SK-N-SH treated with all-trans-retinoic acid at 6 μM for 48 hours (cell line): Measurements from ENCODE around the gene TMEM201.

ENCODE experiments used
- ARNTL ChIP-seq: fragments of 450-650 bp; formaldehyde crosslinking; IDR thresholded peaks from 2 replicates; pipeline ENCODE4 v1.5.0; 2020; ENCODE audit warnings: low read depth, mild to moderate bottlenecking, moderate library complexity, borderline replicate concordance
- BACH2 ChIP-seq: fragments of 250-450 bp; sonication (Bioruptor Pico); IDR thresholded peaks from 2 replicates; pipeline ENCODE4 v1.9.0; 2021; ENCODE audit warnings: mild to moderate bottlenecking, borderline replicate concordance
- CSDC2 ChIP-seq: fragments of 250-450 bp; sonication (Bioruptor Pico); IDR thresholded peaks from 2 replicates; pipeline ENCODE4 v1.5.0; 2020; ENCODE audit warnings: mild to moderate bottlenecking, moderate library complexity
- GLIS3 ChIP-seq: fragments of 250-450 bp; sonication (Bioruptor Pico); IDR thresholded peaks from 2 replicates; pipeline ENCODE4 v1.5.0; 2020; ENCODE audit warnings: mild to moderate bottlenecking, moderate library complexity
- PATZ1 ChIP-seq: fragments of 250-450 bp; sonication (Bioruptor Pico); IDR thresholded peaks from 2 replicates; pipeline ENCODE4 v1.8.0; 2020; ENCODE audit warnings: mild to moderate bottlenecking, moderate library complexity, borderline replicate concordance
- POU6F1 ChIP-seq: fragments of 250-450 bp; sonication (Bioruptor Pico); IDR thresholded peaks from 2 replicates; pipeline ENCODE4 v1.8.0; 2021; ENCODE audit warnings: low read depth, mild to moderate bottlenecking, moderate library complexity, borderline replicate concordance
- RARB ChIP-seq: fragments of 250-450 bp; sonication (Bioruptor Pico); IDR thresholded peaks from 2 replicates; pipeline ENCODE4 v1.8.0; 2021; ENCODE audit warnings: mild to moderate bottlenecking, moderate library complexity
- TCF4 ChIP-seq: fragments of 250-450 bp; sonication (Bioruptor Pico); IDR thresholded peaks from 2 replicates; pipeline ENCODE4 v1.8.0; 2021; ENCODE audit warnings: mild to moderate bottlenecking, moderate library complexity, borderline replicate concordance
- TOX ChIP-seq: fragments of 250-450 bp; sonication (Bioruptor Pico); IDR thresholded peaks from 2 replicates; pipeline ENCODE4 v1.8.0; 2021; ENCODE audit warnings: mild to moderate bottlenecking, moderate library complexity, borderline replicate concordance
- TSHZ2 ChIP-seq: fragments of 250-450 bp; sonication (Bioruptor Pico); IDR thresholded peaks from 2 replicates; pipeline ENCODE4 v1.5.0; 2020; ENCODE audit warnings: mild to moderate bottlenecking, moderate library complexity
- ZC3H10 ChIP-seq: fragments of 250-450 bp; sonication (Bioruptor Pico); IDR thresholded peaks from 2 replicates; pipeline ENCODE4 v1.5.1; 2021; ENCODE audit warnings: mild to moderate bottlenecking, moderate library complexity
- ZFP30 ChIP-seq: fragments of 450-650 bp; formaldehyde crosslinking; IDR thresholded peaks from 2 replicates; pipeline ENCODE4 v1.5.0; 2022; ENCODE audit warnings: mild to moderate bottlenecking, moderate library complexity
- ZNF8 ChIP-seq: fragments of 450-650 bp; formaldehyde crosslinking; IDR thresholded peaks from 2 replicates; pipeline ENCODE4 v1.5.0; 2020; ENCODE audit warnings: mild to moderate bottlenecking, moderate library complexity
- TF ChIP-seq, protein P1 (sequence below): fragments of 250-450 bp; sonication (Bioruptor Pico); IDR thresholded peaks from 2 replicates; pipeline ENCODE4 v1.5.1; 2020; ENCODE audit warnings: low read depth, mild to moderate bottlenecking, moderate library complexity

GRCh38 chr1:9576903-9577302 lies 11.8 kb upstream of the TMEM201 start:
- TF ChIP-seq TSHZ2 (no peak), RARB (CRISPR knock-in tag) (no peak), TOX (CRISPR knock-in tag) (no peak), PATZ1 (CRISPR knock-in tag) (no peak), ZC3H10 (CRISPR knock-in tag) (no peak), BACH2 (CRISPR knock-in tag) (no peak), CSDC2 (CRISPR knock-in tag) (no peak), ZFP30 (CRISPR knock-in tag) (no peak), GLIS3 (no peak), ARNTL (no peak), POU6F1 (no peak), ZNF8 (no peak), TCF4 (CRISPR knock-in tag) (no peak)
- TF ChIP-seq, protein P1, sequence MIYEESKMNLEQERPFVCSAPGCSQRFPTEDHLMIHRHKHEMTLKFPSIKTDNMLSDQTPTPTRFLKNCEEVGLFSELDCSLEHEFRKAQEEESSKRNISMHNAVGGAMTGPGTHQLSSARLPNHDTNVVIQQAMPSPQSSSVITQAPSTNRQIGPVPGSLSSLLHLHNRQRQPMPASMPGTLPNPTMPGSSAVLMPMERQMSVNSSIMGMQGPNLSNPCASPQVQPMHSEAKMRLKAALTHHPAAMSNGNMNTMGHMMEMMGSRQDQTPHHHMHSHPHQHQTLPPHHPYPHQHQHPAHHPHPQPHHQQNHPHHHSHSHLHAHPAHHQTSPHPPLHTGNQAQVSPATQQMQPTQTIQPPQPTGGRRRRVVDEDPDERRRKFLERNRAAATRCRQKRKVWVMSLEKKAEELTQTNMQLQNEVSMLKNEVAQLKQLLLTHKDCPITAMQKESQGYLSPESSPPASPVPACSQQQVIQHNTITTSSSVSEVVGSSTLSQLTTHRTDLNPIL (CRISPR knock-in tag), result no peak
